HCT116 (cell line): ENCODE data around the gene CCND1.

ENCODE experiments used
- CBX3 ChIP-seq: IDR thresholded peaks from 2 replicates; pipeline ENCODE4 v1.6.1; 2012; ENCODE audit warnings: low read depth
- POLR2A ChIP-seq: IDR thresholded peaks from 2 replicates; pipeline ENCODE4 v1.7.0; 2011; ENCODE audit warnings: borderline replicate concordance; ENCODE audit not compliant: insufficient read depth, insufficient read length; ENCODE audit errors: extremely low read depth
- POLR2AphosphoS5 ChIP-seq: IDR thresholded peaks from 2 replicates; pipeline ENCODE4 v1.6.1; 2011; ENCODE audit warnings: mild to moderate bottlenecking, low read depth, low read length, moderate library complexity
- TF ChIP-seq, protein P1 (sequence below), 3 experiments: fragments of 200-600 bp in 1 of 3; sonication (generic) in 1 of 3; IDR thresholded peaks in 2 of 3; conservative IDR thresholded peaks in 1 of 3; 2 replicates each; pipeline ENCODE4 v1.5.1; 2012 to 2017; ENCODE audit warnings: low read depth in 2 of 3, low read length in 2 of 3, antibody characterized with exemption in 1 of 3, borderline replicate concordance in 1 of 3, control low read depth in 1 of 3, mild to moderate bottlenecking in 1 of 3, mixed read lengths in 1 of 3, mixed run types in 1 of 3, moderate library complexity in 1 of 3; ENCODE audit not compliant: insufficient read depth in 1 of 3

DNA sequence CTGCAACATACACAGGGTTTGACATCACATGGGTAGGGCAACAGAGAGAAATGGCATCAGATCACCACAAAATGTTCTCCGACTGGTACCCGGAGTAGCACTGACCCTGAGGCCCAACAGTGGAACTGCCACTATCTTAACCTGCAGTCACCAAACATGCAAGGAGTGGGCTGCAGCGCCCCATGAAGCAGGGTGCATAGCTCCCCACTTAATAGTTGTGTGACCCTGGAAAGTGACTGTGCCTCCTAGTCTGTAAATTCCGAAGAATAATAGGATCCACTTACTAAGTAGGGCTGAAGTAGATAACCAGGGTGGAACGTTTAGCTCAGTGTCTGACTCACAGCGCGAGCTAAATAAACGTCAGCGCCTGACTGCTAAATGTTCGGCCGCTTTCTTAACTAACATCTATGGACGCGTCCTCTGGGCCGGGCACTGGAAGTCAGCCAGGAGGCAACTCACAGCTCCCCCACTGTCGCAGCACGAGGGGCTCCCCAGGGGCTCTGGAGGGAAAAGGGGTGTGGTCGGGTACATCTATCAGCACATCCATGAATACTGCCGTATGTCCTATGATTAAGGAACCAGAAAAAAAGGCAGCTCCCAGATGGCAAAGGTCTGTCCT lies 33.4 kb downstream of the CCND1 start:
- TF ChIP-seq POLR2AphosphoS5 = no peak
- TF ChIP-seq, protein P1, sequence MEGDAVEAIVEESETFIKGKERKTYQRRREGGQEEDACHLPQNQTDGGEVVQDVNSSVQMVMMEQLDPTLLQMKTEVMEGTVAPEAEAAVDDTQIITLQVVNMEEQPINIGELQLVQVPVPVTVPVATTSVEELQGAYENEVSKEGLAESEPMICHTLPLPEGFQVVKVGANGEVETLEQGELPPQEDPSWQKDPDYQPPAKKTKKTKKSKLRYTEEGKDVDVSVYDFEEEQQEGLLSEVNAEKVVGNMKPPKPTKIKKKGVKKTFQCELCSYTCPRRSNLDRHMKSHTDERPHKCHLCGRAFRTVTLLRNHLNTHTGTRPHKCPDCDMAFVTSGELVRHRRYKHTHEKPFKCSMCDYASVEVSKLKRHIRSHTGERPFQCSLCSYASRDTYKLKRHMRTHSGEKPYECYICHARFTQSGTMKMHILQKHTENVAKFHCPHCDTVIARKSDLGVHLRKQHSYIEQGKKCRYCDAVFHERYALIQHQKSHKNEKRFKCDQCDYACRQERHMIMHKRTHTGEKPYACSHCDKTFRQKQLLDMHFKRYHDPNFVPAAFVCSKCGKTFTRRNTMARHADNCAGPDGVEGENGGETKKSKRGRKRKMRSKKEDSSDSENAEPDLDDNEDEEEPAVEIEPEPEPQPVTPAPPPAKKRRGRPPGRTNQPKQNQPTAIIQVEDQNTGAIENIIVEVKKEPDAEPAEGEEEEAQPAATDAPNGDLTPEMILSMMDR (IDR thresholded peaks at IDR 0.05 in 2 of 3, conservative IDR thresholded peaks at IDR 0.05 in 1 of 3; ENCODE audit: borderline replicate concordance in 1 of 3, insufficient read depth in 1 of 3, low read depth in 2 of 3, low read length in 2 of 3) = no peak
- no peak for TF ChIP-seq CBX3
- TF ChIP-seq POLR2A = no peak
